ENCODE measurements around the gene TMEM63C.

The TMEM63C gene

DNA sequence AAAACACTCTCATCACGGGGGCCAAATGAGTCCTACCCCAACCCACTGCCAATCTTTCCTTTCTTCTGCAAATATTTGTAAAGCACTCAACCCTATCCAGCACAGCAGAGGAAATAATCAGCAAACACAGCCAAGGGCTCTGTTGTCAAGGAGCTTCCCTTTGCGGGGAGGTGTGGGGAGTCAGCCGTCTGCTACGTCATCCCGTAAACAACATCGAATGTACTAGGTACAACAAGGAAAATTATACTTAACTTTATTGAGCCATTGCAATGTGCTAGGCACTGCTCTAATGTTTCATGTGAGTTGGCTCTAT is 22.8 kb downstream of the TMEM63C start:
- H3K27me3 ChIP-seq (ENCODE audit: insufficient read depth, low read length) = no peaks in the 10 kb centered on the region
- no peak overlapping the region for H3K4me3 ChIP-seq (ENCODE audit: low read depth, low read length, poor library complexity, severe bottlenecking)
- no peaks in the 10 kb centered on the region for H3K4me1 ChIP-seq (ENCODE audit: insufficient read depth, low read length, severe bottlenecking)
- H4K20me1 ChIP-seq (ENCODE audit: insufficient read depth, low read length) = no peaks in the 10 kb centered on the region
- no peak overlapping the region for H3K27ac ChIP-seq (ENCODE audit: low read depth, low read length, poor library complexity, severe bottlenecking)
- no peak overlapping the region for H2AFZ ChIP-seq (ENCODE audit: low read length)
- TF ChIP-seq, protein P1, sequence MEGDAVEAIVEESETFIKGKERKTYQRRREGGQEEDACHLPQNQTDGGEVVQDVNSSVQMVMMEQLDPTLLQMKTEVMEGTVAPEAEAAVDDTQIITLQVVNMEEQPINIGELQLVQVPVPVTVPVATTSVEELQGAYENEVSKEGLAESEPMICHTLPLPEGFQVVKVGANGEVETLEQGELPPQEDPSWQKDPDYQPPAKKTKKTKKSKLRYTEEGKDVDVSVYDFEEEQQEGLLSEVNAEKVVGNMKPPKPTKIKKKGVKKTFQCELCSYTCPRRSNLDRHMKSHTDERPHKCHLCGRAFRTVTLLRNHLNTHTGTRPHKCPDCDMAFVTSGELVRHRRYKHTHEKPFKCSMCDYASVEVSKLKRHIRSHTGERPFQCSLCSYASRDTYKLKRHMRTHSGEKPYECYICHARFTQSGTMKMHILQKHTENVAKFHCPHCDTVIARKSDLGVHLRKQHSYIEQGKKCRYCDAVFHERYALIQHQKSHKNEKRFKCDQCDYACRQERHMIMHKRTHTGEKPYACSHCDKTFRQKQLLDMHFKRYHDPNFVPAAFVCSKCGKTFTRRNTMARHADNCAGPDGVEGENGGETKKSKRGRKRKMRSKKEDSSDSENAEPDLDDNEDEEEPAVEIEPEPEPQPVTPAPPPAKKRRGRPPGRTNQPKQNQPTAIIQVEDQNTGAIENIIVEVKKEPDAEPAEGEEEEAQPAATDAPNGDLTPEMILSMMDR (IDR thresholded peaks at IDR 0.05; ENCODE audit: low read length) = no peak
- no peak for TF ChIP-seq EZH2 (IDR thresholded peaks at IDR 0.05; ENCODE audit: borderline replicate concordance, low read length)
- no peaks in the 10 kb centered on the region for H3K79me2 ChIP-seq (ENCODE audit: insufficient read depth, low read length)
- no peaks in the 10 kb centered on the region for H3K36me3 ChIP-seq (ENCODE audit: insufficient read depth, low read length)
- H3F3A ChIP-seq (ENCODE audit: insufficient read depth, low read length) = no peaks in the 10 kb centered on the region
- H3K9ac ChIP-seq (ENCODE audit: low read length) = no peak overlapping the region
- H3K4me2 ChIP-seq (ENCODE audit: low read length) = no peak overlapping the region
- H3K9me3 ChIP-seq (ENCODE audit: low read length) = no peaks in the 10 kb centered on the region
- H3K9me2 ChIP-seq (ENCODE audit: low read depth, low read length) = no peaks in the 10 kb centered on the region

DNA sequence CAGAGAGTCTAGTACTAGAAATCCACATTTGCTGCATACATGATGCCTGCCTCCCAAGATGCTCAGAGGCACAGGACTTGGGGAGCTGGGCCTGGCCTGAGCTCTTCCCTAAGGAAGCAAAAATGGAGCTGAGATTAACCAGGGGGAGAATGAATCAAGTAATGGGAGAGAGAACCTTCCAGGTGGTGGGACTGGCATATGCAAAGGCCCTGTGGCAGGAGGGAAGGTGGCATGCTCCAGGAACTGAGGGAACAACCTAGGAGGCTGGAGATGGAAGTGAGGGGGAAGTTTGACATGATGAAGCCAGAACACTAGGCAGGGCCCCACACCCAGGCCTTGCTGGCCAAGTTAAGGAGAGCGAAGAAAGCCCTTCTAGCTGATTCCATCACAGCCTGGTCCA is 23.3 kb downstream of the TMEM63C start:
- H3K9me3 ChIP-seq (ENCODE audit: low read length) = no peaks in the 10 kb centered on the region
- TF ChIP-seq, protein P1 (IDR thresholded peaks at IDR 0.05; ENCODE audit: low read length) = no peak
- no peak for TF ChIP-seq EZH2 (IDR thresholded peaks at IDR 0.05; ENCODE audit: borderline replicate concordance, low read length)
- H3K4me3 ChIP-seq (ENCODE audit: low read depth, low read length, poor library complexity, severe bottlenecking) = no peak overlapping the region
- H3K27me3 ChIP-seq (ENCODE audit: insufficient read depth, low read length) = no peaks in the 10 kb centered on the region
- H3K4me2 ChIP-seq (ENCODE audit: low read length) = no peak overlapping the region
- no peak overlapping the region for H3K9ac ChIP-seq (ENCODE audit: low read length)
- no peak overlapping the region for H2AFZ ChIP-seq (ENCODE audit: low read length)
- H3K36me3 ChIP-seq (ENCODE audit: insufficient read depth, low read length) = no peaks in the 10 kb centered on the region
- H3K4me1 ChIP-seq (ENCODE audit: insufficient read depth, low read length, severe bottlenecking) = no peaks in the 10 kb centered on the region
- H3K27ac ChIP-seq (ENCODE audit: low read depth, low read length, poor library complexity, severe bottlenecking) = no peak overlapping the region
- no peaks in the 10 kb centered on the region for H3K9me2 ChIP-seq (ENCODE audit: low read depth, low read length)
- H3F3A ChIP-seq (ENCODE audit: insufficient read depth, low read length) = no peaks in the 10 kb centered on the region
- no peaks in the 10 kb centered on the region for H4K20me1 ChIP-seq (ENCODE audit: insufficient read depth, low read length)
- no peaks in the 10 kb centered on the region for H3K79me2 ChIP-seq (ENCODE audit: insufficient read depth, low read length)

DNA sequence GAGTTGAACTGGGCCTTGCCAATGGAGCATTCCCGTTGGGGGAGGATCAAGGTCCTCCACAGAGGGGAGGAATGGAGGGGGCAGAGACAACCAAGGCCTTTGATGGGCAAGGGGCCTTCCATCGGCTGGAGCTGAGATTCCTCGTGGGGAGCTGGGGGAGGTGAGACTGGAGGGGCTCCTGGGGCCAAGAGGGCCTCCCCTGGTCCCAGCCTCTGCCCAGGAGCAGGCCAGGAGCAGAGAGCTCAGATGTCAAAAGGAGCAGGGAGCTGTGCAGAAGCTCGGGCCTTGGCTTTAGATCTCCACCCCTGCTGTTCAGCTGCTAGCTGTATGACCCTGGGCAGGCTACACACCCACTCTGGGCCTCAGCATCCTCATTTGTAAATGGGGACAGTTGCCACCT is 24.0 kb downstream of the TMEM63C start:
- Histone ChIP-seq H3K36me3 (ENCODE audit: insufficient read depth, low read length) (no peaks in the 10 kb centered on the region), H3K79me2 (ENCODE audit: insufficient read depth, low read length) (no peaks in the 10 kb centered on the region), H3K4me1 (ENCODE audit: insufficient read depth, low read length, severe bottlenecking) (no peaks in the 10 kb centered on the region), H3F3A (ENCODE audit: insufficient read depth, low read length) (no peaks in the 10 kb centered on the region), H2AFZ (ENCODE audit: low read length) (no peak overlapping the region), H3K27ac (ENCODE audit: low read depth, low read length, poor library complexity, severe bottlenecking) (no peak overlapping the region), H4K20me1 (ENCODE audit: insufficient read depth, low read length) (no peaks in the 10 kb centered on the region), H3K4me3 (ENCODE audit: low read depth, low read length, poor library complexity, severe bottlenecking) (no peak overlapping the region), H3K9me2 (ENCODE audit: low read depth, low read length) (no peaks in the 10 kb centered on the region), H3K4me2 (ENCODE audit: low read length) (no peak overlapping the region), H3K9ac (ENCODE audit: low read length) (no peak overlapping the region), H3K27me3 (ENCODE audit: insufficient read depth, low read length) (no peaks in the 10 kb centered on the region), H3K9me3 (ENCODE audit: low read length) (no peaks in the 10 kb centered on the region)
- TF ChIP-seq EZH2 (IDR thresholded peaks at IDR 0.05; ENCODE audit: borderline replicate concordance, low read length) = no peak
- TF ChIP-seq, protein P1 (IDR thresholded peaks at IDR 0.05; ENCODE audit: low read length) = no peak

All from OCI-LY1 (cell line).